Measurements from ENCODE around the gene ANKRD53. TPM values are rescaled to one million over a fixed set of nuclear protein-coding genes. Genes with fewer than 3 reads are reported as not detected.
A peak's percentile ranks its signal among the peaks of the same experiment; 100 is the strongest.

Gene ANKRD53
- total and polyA plus RNA-seq, 2 experiments from 2014 or later, result 0.97 to 4.7 TPM

DNA sequence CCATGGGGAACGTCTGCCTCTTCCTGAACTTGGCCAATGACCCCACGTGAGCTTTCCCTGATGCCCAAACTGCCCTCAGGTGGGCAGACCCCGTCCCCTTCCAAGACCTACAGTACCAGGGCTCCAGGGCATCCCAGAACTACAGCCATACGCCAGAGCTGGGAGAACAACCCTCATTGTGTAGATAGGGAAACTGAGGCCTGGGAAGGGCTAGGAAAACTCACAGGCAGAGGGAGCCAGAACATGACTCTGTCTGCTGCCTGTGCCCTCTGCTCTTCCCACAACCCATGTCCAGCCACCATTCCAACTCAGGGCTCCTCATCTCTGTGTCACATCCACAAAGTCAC is 16.8 kb upstream of the ANKRD53 start:
- no peaks in the 10 kb centered on the region for H3K9me3 ChIP-seq (ENCODE audit: low read depth)
- H3K4me2 ChIP-seq, result no peak overlapping the region
- H3K4me1 ChIP-seq (ENCODE audit: insufficient read depth), result no peaks in the 10 kb centered on the region
- no peaks in the 10 kb centered on the region for H3K36me3 ChIP-seq (replicated peaks; ENCODE audit: insufficient read depth, low read depth)
- no peak overlapping the region for H3K4me3 ChIP-seq
- no peak overlapping the region for H3K27ac ChIP-seq
- 69% methylated on average over 4 of the region's 4 CpGs for WGBS (ENCODE audit: low lambda C conversion rate, missing lambda C conversion rate)
- H2AFZ ChIP-seq, result no peak overlapping the region
- DNase-seq (ENCODE audit: low spot score), result no peak
- peaks cover 34% of the 10 kb centered on the region for H3K27me3 ChIP-seq
- no peaks in the 10 kb centered on the region for H3K79me2 ChIP-seq
- no peaks in the 10 kb centered on the region for H3K9me2 ChIP-seq (replicated peaks; ENCODE audit: insufficient read depth)
- TF ChIP-seq, protein P1, sequence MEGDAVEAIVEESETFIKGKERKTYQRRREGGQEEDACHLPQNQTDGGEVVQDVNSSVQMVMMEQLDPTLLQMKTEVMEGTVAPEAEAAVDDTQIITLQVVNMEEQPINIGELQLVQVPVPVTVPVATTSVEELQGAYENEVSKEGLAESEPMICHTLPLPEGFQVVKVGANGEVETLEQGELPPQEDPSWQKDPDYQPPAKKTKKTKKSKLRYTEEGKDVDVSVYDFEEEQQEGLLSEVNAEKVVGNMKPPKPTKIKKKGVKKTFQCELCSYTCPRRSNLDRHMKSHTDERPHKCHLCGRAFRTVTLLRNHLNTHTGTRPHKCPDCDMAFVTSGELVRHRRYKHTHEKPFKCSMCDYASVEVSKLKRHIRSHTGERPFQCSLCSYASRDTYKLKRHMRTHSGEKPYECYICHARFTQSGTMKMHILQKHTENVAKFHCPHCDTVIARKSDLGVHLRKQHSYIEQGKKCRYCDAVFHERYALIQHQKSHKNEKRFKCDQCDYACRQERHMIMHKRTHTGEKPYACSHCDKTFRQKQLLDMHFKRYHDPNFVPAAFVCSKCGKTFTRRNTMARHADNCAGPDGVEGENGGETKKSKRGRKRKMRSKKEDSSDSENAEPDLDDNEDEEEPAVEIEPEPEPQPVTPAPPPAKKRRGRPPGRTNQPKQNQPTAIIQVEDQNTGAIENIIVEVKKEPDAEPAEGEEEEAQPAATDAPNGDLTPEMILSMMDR (IDR thresholded peaks at IDR 0.05; ENCODE audit: poor library complexity), result no peak
- TF ChIP-seq EZH2 (IDR thresholded peaks at IDR 0.05; ENCODE audit: borderline replicate concordance) (no peak), EZH2phosphoT487 (IDR thresholded peaks at IDR 0.05; ENCODE audit: low read depth, severe bottlenecking, unreplicated experiment) (no peak)
- H4K20me1 ChIP-seq (ENCODE audit: insufficient read depth, poor library complexity, severe bottlenecking), result no peaks in the 10 kb centered on the region

DNA sequence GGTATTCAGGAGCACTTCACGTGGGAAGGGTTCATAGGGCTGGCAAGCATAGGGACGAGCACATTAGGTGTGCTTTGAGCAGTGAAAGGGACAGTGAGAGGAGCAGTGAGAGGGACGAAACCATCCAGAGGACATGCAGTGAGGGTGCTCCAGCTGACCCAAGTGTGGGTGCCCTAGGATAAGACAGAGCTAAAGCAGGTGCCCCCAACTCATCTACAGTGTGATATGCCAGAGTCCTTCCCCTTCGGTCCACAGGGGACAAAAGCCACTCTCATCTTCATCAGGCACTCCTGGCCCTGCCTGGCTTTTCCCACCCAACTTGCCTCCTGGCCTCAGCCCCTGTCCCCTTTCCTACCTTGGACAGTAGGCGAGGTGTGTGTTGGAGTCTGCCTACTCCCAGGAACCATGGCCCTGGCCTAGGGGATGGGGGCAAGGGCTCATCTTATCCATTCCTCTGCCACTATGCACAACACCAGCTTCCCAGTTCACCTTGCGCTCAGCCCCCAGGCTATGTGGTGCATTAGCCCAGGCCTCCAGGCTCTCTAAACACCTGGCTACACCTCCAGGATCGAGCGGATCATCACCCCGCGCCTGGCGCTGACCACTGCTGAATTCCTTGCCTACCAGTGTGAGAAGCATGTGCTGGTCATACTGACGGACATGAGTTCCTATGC is 16.1 kb upstream of the ANKRD53 start:
- no peaks in the 10 kb centered on the region for H4K20me1 ChIP-seq (ENCODE audit: insufficient read depth, poor library complexity, severe bottlenecking)
- peaks cover 40% of the 10 kb centered on the region for H3K27me3 ChIP-seq
- H3K4me1 ChIP-seq (ENCODE audit: insufficient read depth), result no peaks in the 10 kb centered on the region
- H3K36me3 ChIP-seq (replicated peaks; ENCODE audit: insufficient read depth, low read depth), result no peaks in the 10 kb centered on the region
- no peak overlapping the region for H3K27ac ChIP-seq
- H3K9me3 ChIP-seq (ENCODE audit: low read depth), result no peaks in the 10 kb centered on the region
- H2AFZ ChIP-seq, result no peak overlapping the region
- H3K4me3 ChIP-seq, result no peak overlapping the region
- no peaks in the 10 kb centered on the region for H3K79me2 ChIP-seq
- H3K4me2 ChIP-seq, result no peak overlapping the region
- no peaks in the 10 kb centered on the region for H3K9me2 ChIP-seq (replicated peaks; ENCODE audit: insufficient read depth)
- WGBS (ENCODE audit: low lambda C conversion rate, missing lambda C conversion rate), result 82% methylated on average over 12 of the region's 12 CpGs
- TF ChIP-seq EZH2phosphoT487 (IDR thresholded peaks at IDR 0.05; ENCODE audit: low read depth, severe bottlenecking, unreplicated experiment) (no peak), EZH2 (IDR thresholded peaks at IDR 0.05; ENCODE audit: borderline replicate concordance) (no peak)
- TF ChIP-seq, protein P1 (IDR thresholded peaks at IDR 0.05; ENCODE audit: poor library complexity), result no peak
- DNase-seq (ENCODE audit: low spot score), result peak; percentile 3

DNA sequence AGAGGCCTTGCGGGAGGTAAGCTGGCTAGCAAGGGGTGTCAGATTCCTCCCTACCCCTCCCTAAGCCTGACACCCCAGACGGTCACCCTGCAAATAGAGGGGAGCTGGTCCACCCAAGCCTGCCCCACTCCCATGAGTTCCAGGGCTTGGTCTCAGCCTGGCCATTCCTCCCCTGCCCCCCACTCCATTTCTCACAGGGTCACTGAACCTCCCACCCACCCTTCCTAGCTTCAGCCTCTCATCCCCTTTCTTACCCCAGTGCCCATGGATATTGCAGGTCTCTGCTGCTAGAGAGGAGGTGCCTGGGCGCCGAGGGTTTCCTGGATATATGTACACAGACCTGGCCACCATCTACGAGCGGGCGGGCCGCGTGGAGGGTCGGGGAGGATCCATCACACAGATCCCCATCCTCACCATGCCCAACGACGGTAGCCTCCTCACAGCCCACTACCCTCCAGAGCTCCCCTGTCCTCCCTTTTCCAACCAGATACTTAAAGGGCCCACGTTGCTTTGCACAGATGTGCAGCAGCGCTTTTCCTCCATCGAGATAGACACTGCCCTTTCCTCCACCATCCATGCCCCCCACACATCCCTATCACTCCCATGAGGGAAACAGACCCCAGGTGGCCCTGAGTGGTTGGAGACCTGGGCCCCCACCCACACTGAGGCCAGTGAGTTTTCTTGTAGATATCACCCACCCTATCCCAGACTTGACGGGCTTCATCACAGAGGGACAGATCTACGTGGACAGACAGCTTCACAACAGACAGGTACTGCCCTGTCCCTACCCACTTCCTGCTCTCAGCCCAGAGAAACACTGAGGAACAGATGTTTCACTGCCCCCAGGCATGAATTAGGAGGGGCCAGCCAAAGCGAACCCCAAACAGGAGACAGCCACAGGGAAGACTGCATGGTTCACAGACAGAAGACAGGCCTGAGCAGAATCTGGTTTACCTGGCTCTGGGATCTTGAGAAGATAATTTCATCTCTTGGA is 15.2 kb upstream of the ANKRD53 start:
- Histone ChIP-seq H3K9me2 (replicated peaks; ENCODE audit: insufficient read depth) (no peaks in the 10 kb centered on the region), H3K79me2 (no peaks in the 10 kb centered on the region), H3K27ac (no peak overlapping the region), H2AFZ (no peak overlapping the region), H3K27me3 (peaks cover 46% of the 10 kb centered on the region), H3K4me2 (no peak overlapping the region), H3K4me3 (no peak overlapping the region), H3K9me3 (ENCODE audit: low read depth) (no peaks in the 10 kb centered on the region), H4K20me1 (ENCODE audit: insufficient read depth, poor library complexity, severe bottlenecking) (no peaks in the 10 kb centered on the region), H3K36me3 (replicated peaks; ENCODE audit: insufficient read depth, low read depth) (no peaks in the 10 kb centered on the region), H3K4me1 (ENCODE audit: insufficient read depth) (no peaks in the 10 kb centered on the region)
- 78% methylated on average over 18 of the region's 18 CpGs for WGBS (ENCODE audit: low lambda C conversion rate, missing lambda C conversion rate)
- peak; percentile 2 for DNase-seq (ENCODE audit: low spot score)
- TF ChIP-seq, protein P1 (IDR thresholded peaks at IDR 0.05; ENCODE audit: poor library complexity), result no peak
- no peak for TF ChIP-seq EZH2 (IDR thresholded peaks at IDR 0.05; ENCODE audit: borderline replicate concordance)
- TF ChIP-seq EZH2phosphoT487 (IDR thresholded peaks at IDR 0.05; ENCODE audit: low read depth, severe bottlenecking, unreplicated experiment), result no peak
